Cardiac fibroblast (primary cell): ENCODE measurements around the gene GMPR2.
"Not testable (repeated sequence)": the region's sequence is repeated elsewhere in the genome, so short reads cannot be mapped to it uniquely, and the experiment has no call there.

ENCODE experiments used
- DNase-seq, 2 donors: peaks; one replicate each; pipeline versions ENCODE4 v3.0.0 to v3.0.0-alpha.2; 2010; ENCODE audit warnings: low read depth in 2 of 2
- H3K4me3 ChIP-seq, 2 donors: replicated peaks in 1 of 2; 1 replicate in 1 of 2; 2 replicates in 1 of 2; pipeline ENCODE4 v1.5.1; 2011; ENCODE audit warnings: low read depth in 2 of 2, low read length in 2 of 2, mild to moderate bottlenecking in 2 of 2, moderate library complexity in 1 of 2
- TF ChIP-seq, protein P1 (sequence below): IDR thresholded peaks from one replicate; pipeline ENCODE4 v1.5.1; 2011; ENCODE audit warnings: low read depth, mild to moderate bottlenecking, low read length, inconsistent platforms

The GMPR2 gene

DNA sequence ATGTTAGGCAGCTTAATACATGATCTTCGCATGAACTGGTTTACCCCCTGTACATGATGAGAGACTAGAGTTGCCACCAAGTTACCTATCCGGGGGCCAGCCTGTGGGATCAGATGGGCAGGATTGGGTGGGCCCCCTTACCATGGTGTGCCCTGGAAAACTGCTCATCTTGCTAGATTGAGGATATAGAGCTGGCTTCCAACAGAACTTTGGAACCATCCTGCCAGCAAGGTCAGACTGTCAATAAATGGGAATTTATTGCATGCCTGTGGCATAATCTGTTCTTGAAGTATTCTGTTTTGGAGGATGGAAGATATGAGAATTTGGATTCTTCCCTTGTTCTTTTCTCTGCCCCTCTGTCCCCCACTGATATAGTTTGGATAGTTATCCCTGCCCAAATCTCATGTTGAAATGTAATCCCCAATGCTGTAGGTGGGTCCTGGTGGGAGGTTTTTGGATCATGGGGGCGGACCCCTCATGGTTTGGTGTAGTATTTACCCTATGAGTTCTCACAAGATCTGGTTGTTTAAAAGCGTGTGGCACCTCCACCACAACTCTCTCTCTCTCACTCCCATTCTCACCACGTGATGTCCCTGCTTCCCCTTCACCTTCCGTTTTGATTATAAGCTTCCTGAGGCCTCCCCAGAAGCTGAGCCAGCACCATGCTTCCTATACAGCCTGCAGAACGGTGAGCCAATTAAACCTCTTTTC, 33.8 kb upstream of the GMPR2 start:
- no peak overlapping the region for H3K4me3 ChIP-seq
- TF ChIP-seq, protein P1, sequence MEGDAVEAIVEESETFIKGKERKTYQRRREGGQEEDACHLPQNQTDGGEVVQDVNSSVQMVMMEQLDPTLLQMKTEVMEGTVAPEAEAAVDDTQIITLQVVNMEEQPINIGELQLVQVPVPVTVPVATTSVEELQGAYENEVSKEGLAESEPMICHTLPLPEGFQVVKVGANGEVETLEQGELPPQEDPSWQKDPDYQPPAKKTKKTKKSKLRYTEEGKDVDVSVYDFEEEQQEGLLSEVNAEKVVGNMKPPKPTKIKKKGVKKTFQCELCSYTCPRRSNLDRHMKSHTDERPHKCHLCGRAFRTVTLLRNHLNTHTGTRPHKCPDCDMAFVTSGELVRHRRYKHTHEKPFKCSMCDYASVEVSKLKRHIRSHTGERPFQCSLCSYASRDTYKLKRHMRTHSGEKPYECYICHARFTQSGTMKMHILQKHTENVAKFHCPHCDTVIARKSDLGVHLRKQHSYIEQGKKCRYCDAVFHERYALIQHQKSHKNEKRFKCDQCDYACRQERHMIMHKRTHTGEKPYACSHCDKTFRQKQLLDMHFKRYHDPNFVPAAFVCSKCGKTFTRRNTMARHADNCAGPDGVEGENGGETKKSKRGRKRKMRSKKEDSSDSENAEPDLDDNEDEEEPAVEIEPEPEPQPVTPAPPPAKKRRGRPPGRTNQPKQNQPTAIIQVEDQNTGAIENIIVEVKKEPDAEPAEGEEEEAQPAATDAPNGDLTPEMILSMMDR: no peak
- DNase-seq: no peak

DNA sequence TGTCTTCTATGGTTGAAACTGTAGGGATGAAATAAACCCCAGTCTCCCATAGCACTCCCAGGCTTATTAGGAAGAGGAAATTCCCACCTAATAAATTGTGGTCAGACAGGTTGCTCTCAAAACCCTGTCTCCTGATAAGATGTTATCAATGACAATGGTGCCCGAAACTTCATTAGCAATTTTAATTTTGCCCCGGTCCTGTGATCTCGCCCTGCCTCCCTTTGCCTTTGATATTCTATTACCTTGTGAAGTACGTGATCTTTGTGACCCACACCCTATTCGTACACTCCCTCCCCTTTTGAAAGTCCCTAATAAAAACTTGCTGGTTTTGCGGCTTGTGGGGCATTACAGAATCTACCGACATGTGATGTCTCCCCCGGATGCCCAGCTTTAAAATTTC, 30.2 kb upstream of the GMPR2 start:
- not testable (repeated sequence) for H3K4me3 ChIP-seq, DNase-seq

DNA sequence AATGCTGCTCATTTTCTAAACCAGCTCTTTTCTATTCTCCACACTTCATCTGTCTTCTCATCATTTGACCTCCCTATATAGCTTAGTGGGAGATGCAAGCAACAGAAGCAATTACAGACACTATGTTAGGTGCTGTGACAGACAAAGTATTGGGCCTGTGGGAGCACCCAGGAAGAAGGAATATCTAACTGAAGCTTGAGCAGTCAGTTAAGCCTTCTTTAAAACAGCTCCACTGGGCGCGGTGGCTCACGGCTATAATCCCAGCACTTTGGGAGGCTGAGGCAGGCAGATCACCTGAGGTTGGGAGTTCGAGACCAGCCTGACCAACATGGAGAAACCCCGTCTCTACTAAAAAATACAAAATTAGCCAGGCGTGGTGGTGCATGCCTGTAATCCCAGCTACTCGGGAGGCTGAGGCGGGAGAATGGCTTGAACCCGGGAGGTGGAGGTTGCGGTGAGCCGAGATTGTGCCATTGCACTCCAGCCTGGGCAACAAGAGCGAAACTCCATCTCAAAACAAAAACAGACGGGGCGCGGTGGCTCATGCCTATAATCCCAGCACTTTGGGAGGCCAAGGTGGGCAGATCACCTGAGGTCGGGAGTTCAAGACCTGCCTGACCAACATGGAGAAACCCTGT, 29.4 kb upstream of the GMPR2 start:
- H3K4me3 ChIP-seq, DNase-seq: not testable (repeated sequence)

DNA sequence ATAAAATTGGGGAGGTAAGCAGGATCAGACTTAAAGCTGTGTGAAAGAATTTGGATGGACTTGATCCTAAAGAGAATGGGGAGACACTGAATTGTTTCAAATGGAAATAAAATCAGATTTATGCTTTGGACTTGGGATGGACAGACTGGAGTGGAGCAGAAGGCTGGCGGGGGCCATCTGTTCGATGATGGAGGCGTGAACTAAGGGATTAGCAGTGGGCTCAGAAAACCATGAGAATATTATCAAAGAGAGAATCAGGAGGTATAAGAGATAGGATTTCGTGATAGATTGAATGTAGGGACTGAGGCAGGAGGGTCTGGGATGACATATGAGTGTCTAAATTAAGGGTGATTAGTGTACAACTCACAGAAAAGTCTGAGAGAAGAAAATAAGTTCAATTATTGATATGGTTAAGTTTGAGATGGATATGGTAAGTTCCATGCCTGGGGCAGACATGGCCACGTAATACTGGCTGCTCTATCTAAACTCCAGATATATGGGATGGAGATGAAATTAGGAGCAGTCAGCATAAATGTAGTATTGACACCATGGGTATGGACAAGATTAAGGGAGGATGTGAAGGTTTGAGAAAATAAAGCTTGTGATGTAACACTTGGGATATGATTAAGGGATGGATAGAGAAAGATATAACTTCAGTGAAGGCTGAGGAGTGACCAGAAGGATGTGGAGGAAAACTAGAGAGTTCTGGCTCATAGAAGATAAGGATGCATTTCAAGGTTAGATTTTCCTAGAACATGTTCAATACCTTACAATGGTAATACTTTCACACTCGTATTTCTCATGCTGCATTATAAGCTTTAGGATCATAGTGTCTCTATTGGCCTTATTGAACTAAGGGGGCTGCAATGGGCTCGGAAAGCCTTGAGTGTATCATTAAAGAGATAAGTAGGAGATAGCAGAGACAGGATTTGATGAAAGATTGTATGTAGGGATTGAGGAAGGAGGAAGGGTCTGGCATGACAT, 28.3 kb upstream of the GMPR2 start:
- DNase-seq: no peak
- TF ChIP-seq, protein P1: no peak
- H3K4me3 ChIP-seq: no peak overlapping the region

DNA sequence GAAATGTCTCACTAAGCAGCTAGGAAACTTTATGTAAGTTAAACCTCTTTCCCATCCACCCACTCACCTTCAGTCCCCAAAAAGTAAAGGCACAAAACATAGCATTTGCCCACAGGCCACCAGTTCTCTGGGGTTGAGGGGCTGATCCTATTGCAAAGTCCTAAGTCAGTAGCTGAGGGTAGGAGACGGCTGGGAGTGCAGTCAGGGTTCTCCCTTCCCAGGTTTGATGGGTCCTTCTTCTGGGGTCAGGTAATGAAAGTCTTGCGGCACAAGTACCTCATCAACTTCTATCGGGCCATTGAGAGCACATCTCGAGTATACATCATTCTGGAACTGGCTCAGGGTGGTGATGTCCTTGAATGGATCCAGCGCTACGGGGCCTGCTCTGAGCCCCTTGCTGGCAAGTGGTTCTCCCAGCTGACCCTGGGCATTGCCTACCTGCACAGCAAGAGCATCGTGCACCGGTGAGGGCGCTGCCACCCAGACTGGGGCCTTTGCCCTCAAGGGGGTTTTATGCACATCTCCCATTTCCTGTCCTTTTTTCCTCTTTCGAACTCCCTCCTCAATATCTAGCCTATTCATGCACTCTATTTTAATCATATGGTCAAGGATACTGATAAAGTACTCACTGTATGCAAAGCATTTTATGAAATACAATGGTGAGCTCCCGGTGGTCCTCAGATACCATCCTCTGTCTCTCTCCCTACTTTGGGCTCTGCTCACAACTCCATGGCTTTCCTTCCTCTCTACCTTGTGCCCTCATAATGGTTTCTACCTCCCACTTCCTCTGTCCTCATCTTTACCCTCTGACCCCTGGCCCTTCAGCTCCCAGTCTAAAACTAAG, 26.2 kb upstream of the GMPR2 start:
- DNase-seq: no peak
- TF ChIP-seq, protein P1: no peak
- no peak overlapping the region for H3K4me3 ChIP-seq

DNA sequence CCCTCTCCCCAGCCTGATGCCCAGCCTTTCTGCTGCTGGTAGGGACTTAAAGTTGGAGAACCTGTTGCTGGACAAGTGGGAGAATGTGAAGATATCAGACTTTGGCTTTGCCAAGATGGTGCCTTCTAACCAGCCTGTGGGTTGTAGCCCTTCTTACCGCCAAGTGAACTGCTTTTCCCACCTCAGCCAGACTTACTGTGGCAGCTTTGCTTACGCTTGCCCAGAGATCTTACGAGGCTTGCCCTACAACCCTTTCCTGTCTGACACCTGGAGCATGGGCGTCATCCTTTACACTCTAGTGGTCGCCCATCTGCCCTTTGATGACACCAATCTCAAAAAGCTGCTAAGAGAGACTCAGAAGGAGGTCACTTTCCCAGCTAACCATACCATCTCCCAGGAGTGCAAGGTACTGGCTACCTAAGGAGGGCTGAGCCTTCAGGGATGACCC, 25.6 kb upstream of the GMPR2 start:
- no peak for DNase-seq
- TF ChIP-seq, protein P1: no peak

DNA sequence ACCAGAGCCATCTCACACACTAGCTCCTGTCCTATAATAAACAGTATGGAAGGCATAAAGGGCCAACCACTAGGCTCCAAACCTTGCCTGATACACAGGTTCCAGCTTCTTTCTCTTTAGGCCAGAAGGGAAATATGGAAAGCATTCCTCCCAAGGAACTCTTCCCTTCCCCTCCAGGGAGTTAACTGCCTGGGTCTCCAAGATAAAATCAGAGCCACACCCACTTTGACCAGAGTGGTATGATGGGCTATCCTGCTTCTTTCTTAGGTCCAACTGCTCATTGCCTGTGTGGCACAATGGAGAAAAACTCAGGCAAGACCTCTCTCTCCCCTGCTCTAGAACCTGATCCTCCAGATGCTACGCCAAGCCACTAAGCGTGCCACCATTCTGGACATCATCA, 25.1 kb upstream of the GMPR2 start:
- no peak for DNase-seq
- H3K4me3 ChIP-seq: no peak overlapping the region
- TF ChIP-seq, protein P1: no peak

More for the DNA sequence above, 25.6 kb upstream of the GMPR2 start:
- no peak overlapping the region for H3K4me3 ChIP-seq
